ENCODE data around the gene HMGXB4. TPM values are rescaled to one million over a fixed set of nuclear protein-coding genes. Genes with fewer than 3 reads are reported as not detected.

HMGXB4 gene
- total RNA-seq, 1 donor: 19.2 TPM

DNA sequence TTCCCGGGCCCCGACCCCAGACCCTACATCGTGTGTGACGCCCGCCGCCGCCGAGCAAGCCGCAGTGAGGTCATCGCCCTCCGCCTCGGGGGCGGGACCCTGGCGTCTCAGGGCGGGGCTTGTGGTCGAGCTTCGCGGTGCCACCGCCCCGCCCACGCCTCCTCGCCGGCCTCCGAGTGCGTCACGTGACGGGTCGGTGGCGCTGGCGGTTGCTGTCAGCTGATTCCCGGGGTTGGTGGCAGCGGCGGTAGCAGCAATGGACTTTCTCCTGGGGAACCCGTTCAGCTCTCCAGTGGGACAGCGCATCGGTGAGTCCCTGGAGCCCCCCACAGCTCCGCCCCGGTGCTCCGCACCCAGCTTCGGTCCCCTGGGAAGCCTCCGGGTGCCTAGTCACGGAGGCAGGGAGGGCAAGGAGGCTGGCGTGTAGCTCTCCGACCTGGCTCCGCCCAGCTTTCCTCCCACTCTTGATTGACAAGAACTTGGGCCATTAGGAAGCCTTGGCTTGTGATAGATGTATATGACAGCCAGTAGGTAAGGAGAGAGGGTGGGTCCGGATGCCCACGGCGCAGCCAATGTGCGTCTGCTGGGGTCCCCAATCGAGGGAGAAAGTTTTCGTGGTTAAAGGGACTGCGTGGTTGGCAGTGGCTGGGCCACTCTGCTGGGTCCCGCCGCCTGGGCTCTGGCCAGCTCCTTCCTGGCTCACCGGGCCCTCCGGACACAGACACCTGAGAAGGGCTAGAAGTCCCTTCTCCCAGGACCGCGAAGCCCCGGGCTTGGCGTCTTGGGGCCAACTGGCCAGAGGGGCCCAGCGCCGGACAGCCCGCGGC is 42.6 kb downstream of the HMGXB4 start, which contains the start of gene TOM1:
Gene TOM1 (plus strand): TSS at position 222 of the 827 bp plus-strand sequence. CDS start 35 bp downstream, at position 257.
- peaks cover 32% of the 10 kb centered on the region for H3K36me3 ChIP-seq (ENCODE audit: insufficient read depth, low read length)
- H3K79me2 ChIP-seq (ENCODE audit: insufficient read depth, low read length): peaks cover 27% of the 10 kb centered on the region
- H4K20me1 ChIP-seq (ENCODE audit: insufficient read depth, low read length): no peaks in the 10 kb centered on the region
- H3K27me3 ChIP-seq (ENCODE audit: insufficient read depth, low read length): no peaks in the 10 kb centered on the region
- TF ChIP-seq, protein P1, sequence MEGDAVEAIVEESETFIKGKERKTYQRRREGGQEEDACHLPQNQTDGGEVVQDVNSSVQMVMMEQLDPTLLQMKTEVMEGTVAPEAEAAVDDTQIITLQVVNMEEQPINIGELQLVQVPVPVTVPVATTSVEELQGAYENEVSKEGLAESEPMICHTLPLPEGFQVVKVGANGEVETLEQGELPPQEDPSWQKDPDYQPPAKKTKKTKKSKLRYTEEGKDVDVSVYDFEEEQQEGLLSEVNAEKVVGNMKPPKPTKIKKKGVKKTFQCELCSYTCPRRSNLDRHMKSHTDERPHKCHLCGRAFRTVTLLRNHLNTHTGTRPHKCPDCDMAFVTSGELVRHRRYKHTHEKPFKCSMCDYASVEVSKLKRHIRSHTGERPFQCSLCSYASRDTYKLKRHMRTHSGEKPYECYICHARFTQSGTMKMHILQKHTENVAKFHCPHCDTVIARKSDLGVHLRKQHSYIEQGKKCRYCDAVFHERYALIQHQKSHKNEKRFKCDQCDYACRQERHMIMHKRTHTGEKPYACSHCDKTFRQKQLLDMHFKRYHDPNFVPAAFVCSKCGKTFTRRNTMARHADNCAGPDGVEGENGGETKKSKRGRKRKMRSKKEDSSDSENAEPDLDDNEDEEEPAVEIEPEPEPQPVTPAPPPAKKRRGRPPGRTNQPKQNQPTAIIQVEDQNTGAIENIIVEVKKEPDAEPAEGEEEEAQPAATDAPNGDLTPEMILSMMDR (IDR thresholded peaks at IDR 0.05; ENCODE audit: extremely low read depth, low read depth, low read length): no peak
- peaks cover 37% of the 10 kb centered on the region for H3K4me1 ChIP-seq (ENCODE audit: insufficient read depth, low read length)
- peak within 1 kb of the TSS; percentile 93 for H3K4me2 ChIP-seq (ENCODE audit: insufficient read depth, low read length)
- DNase-seq (ENCODE audit: insufficient read length, low spot score, missing footprints): peak; percentile 96
- H3K27ac ChIP-seq (ENCODE audit: low read depth, low read length): peak within 1 kb of the TSS; percentile 100
- H3K9me3 ChIP-seq (ENCODE audit: low read depth, low read length): no peaks in the 10 kb centered on the region
- peak within 1 kb of the TSS; percentile 90 for H3K4me3 ChIP-seq (ENCODE audit: insufficient read depth, low read length)
- H2AFZ ChIP-seq (ENCODE audit: low read length): peak within 1 kb of the TSS; percentile 67

DNA sequence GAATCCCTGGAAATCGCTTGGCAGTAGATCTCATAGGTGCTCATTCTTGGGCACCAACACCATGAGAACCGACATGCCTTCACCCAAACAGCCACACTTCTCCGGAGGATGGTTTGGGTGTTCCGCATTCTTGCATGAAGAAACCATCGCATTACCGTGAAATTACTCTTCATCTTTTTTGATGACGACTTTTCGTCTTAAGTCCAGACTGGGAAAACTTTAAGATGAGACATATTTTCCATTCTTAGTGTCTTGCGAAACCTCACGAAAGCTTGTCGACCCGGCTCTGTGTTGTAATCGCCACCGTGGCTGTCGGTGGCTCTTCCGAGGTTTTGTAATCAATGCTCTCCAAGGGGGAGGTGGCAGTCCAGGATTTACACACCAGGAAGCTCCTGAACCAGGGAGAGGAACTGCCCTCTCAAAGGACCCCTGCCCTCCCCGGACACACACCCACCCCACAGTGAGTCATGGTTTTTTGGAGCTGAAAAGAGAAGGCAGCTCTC is 44.1 kb downstream of the HMGXB4 start:
- no peaks in the 10 kb centered on the region for H3K27me3 ChIP-seq (ENCODE audit: insufficient read depth, low read length)
- DNase-seq (ENCODE audit: insufficient read length, low spot score, missing footprints): peak; percentile 89
- H4K20me1 ChIP-seq (ENCODE audit: insufficient read depth, low read length): no peaks in the 10 kb centered on the region
- peaks cover 21% of the 10 kb centered on the region for H3K36me3 ChIP-seq (ENCODE audit: insufficient read depth, low read length)
- H3K79me2 ChIP-seq (ENCODE audit: insufficient read depth, low read length): peaks cover 42% of the 10 kb centered on the region
- no peaks in the 10 kb centered on the region for H3K9me3 ChIP-seq (ENCODE audit: low read depth, low read length)
- TF ChIP-seq, protein P1 (IDR thresholded peaks at IDR 0.05; ENCODE audit: extremely low read depth, low read depth, low read length): no peak
- H3K4me1 ChIP-seq (ENCODE audit: insufficient read depth, low read length): peaks cover 48% of the 10 kb centered on the region
- H2AFZ ChIP-seq (ENCODE audit: low read length): no peak overlapping the region
- peak overlapping the region; percentile 90 for H3K4me3 ChIP-seq (ENCODE audit: insufficient read depth, low read length)
- H3K4me2 ChIP-seq (ENCODE audit: insufficient read depth, low read length): peak overlapping the region; percentile 93
- peak overlapping the region; percentile 100 for H3K27ac ChIP-seq (ENCODE audit: low read depth, low read length)

DNA sequence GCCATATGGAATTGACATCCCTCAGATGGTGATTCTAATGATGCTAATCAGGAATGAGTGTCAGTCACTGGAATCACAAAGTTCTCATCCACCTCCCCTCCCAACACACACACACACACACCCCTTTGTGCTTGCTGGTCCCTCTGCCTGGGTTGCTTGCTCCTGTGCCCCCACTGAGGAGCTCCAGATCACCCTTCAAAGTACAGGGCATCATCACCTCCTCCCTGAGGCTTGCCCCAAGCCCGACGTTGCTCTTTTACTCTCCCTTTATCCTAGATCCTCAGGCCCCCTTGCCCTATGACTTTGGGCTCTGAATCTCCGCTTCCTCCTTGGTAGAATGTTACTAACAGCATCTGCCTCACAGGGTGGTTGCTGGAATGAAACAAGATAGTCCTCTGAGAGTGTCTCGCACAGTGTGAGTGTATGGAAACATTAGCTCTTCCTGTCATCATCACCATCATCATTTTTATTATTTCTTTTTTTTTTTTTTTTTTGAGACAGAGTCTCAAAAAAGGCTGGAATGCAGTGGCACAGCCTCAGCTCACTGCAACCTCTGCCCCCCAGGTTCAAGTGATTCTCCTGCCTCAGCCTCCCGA is 45.8 kb downstream of the HMGXB4 start:
- TF ChIP-seq, protein P1 (IDR thresholded peaks at IDR 0.05; ENCODE audit: extremely low read depth, low read depth, low read length): no peak
- Histone ChIP-seq H3K79me2 (ENCODE audit: insufficient read depth, low read length) (peaks cover 59% of the 10 kb centered on the region), H3K27me3 (ENCODE audit: insufficient read depth, low read length) (no peaks in the 10 kb centered on the region), H3K27ac (ENCODE audit: low read depth, low read length) (peak overlapping the region; percentile 100), H3K4me2 (ENCODE audit: insufficient read depth, low read length) (peak overlapping the region; percentile 44), H3K4me3 (ENCODE audit: insufficient read depth, low read length) (no peak overlapping the region), H2AFZ (ENCODE audit: low read length) (no peak overlapping the region), H3K36me3 (ENCODE audit: insufficient read depth, low read length) (peaks cover 15% of the 10 kb centered on the region), H3K9me3 (ENCODE audit: low read depth, low read length) (no peaks in the 10 kb centered on the region), H4K20me1 (ENCODE audit: insufficient read depth, low read length) (no peaks in the 10 kb centered on the region), H3K4me1 (ENCODE audit: insufficient read depth, low read length) (peaks cover 60% of the 10 kb centered on the region)
- peak; percentile 59 for DNase-seq (ENCODE audit: insufficient read length, low spot score, missing footprints)
